Tibial nerve (tissue), 4 donors: ENCODE data around the gene PEX19. TPM values are rescaled to one million over a fixed set of nuclear protein-coding genes. Genes with fewer than 3 reads are reported as not detected.

Experiments
- DNase-seq, 2 donors: peaks; one replicate each; pipeline ENCODE4 v3.0.0-alpha.2; 2019; ENCODE audit warnings: low spot score in 2 of 2
- H3K27ac ChIP-seq, 4 donors: fragments of 200-600 bp; sonication (generic) in 3 of 4; one replicate each; pipeline ENCODE4 v1.5.1; 2017 to 2019; ENCODE audit warnings: mild to moderate bottlenecking in 1 of 4
- H3K27me3 ChIP-seq, 2 donors: fragments of 200-600 bp; sonication (generic) in 1 of 2; one replicate each; pipeline versions ENCODE4 v1.5.1 to v1.6.0; 2017 to 2019
- H3K36me3 ChIP-seq, 3 donors: fragments of 200-600 bp; sonication (generic); one replicate each; pipeline ENCODE4 v1.5.1; 2018 to 2019
- H3K4me1 ChIP-seq, 4 donors: fragments of 200-600 bp; sonication (generic) in 3 of 4; one replicate each; pipeline ENCODE4 v1.5.1; 2017 to 2019
- H3K4me3 ChIP-seq, 4 donors: fragments of 200-600 bp; sonication (generic) in 3 of 4; one replicate each; pipeline ENCODE4 v1.5.1; 2017 to 2019; ENCODE audit warnings: mild to moderate bottlenecking in 1 of 4, moderate library complexity in 1 of 4
- H3K9me3 ChIP-seq, 4 donors: fragments of 200-600 bp; sonication (generic) in 3 of 4; one replicate each; pipeline ENCODE4 v1.5.1; 2017 to 2019
- EP300 ChIP-seq, 2 donors: sonication (generic); formaldehyde crosslinking; IDR thresholded peaks; one replicate each; pipeline ENCODE4 v1.6.1; 2017; ENCODE audit warnings: antibody characterized with exemption in 2 of 2, mild to moderate bottlenecking in 1 of 2
- POLR2A ChIP-seq, 2 donors: fragments of 450-650 bp; IDR thresholded peaks; one replicate each; pipeline ENCODE4 v1.6.1; 2017; ENCODE audit warnings: antibody characterized with exemption in 2 of 2, mild to moderate bottlenecking in 2 of 2, moderate library complexity in 2 of 2
- WGBS, 2 donors: methylation state at CpG; one replicate each; pipeline ENCODE4 v1.1.5; 2018; 5-methylcytosine and 5-hydroxymethylcytosine counted together
- total RNA-seq, 4 donors: library from RNA; depleted of rRNA; stranded (reverse); fragments of >200 nt; gene quantifications; one replicate each; pipeline ENCODE4 v1.1.0, GENCODE V29; 2016
- TF ChIP-seq, protein P1 (sequence below), 5 experiments: fragments of 200-600 bp in 3 of 5; fragments of 450-650 bp in 2 of 5; sonication (generic) in 3 of 5; IDR thresholded peaks; one replicate each; pipeline ENCODE4 v1.5.1; 2016 to 2019; ENCODE audit warnings: antibody characterized with exemption in 5 of 5, mild to moderate bottlenecking in 3 of 5, moderate library complexity in 2 of 5

The PEX19 gene
- total RNA-seq, 4 donors from 2014 or later = 66.6 to 85.9 (median 71.6) TPM

DNA sequence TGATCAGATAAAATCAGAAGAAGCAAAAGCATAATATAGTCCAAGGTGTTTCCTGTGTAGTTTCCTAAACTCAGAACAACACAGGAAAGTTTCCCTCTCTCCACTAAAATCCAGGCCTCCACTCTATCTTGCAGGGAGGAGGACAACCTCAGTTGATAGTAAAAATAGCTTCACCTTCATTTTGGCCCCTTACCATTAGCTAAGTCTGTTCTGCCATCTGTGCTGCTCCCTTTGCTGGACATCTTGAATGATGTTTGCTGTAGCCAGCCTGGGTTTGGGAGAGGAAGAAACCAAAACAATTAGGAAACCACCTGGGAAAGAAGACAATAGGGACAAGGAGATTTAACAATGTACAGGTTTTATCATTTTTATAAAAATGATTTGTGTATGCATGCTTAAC lies 41.2 kb downstream of the PEX19 start:
- Histone ChIP-seq H3K27me3 (no peaks in the 10 kb centered on the region), H3K9me3 (no peaks in the 10 kb centered on the region), H3K4me1 (peaks cover 0 to 49% (median 0%) of the 10 kb centered on the region in 4 donors), H3K4me3 (no peak overlapping the region), H3K27ac (no peak overlapping the region), H3K36me3 (peaks cover 0 to 50% (median 10%) of the 10 kb centered on the region in 3 donors)
- TF ChIP-seq EP300 (IDR thresholded peaks at IDR 0.05) = no peak
- no peak for DNase-seq

DNA sequence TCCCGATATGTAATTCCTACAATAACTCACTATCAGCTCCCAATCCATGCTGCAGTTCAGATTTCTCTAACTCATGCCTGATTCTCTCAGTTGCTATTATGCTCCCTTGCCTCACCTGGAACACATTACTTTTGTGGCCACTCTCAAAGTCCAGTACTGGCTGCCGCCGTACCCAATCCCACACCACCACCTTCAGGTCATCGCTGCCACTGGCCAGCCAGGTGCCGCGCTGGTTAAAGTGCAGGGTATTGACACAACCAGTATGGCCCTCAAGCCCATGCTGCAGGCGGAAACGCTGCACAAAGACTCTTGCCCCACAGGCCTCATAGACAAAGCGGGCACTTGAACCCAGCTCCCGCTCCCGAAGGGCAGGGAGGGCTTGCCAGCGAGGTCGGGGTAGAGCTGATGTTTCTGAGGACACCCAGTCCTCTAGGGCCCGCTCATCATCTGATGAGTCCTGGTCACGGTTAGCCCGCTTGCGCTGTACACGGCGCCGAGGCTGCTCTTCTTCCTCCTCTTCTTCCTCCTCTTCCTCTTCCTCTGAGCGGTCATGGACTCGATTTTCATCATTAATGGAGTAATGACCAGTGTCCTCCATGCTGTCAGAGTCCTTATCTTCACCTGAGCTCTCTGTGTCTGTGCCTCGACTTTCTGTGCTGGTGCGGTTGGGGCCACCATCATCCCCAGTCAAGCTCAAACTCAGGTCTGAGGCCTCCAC lies 45.2 kb downstream of the PEX19 start:
- Histone ChIP-seq H3K36me3 (peaks cover 2 to 91% (median 19%) of the 10 kb centered on the region in 3 donors), H3K27ac (no peak overlapping the region), H3K9me3 (no peaks in the 10 kb centered on the region), H3K27me3 (no peaks in the 10 kb centered on the region), H3K4me1 (peaks cover 0 to 12% (median 0%) of the 10 kb centered on the region in 4 donors), H3K4me3 (no peak overlapping the region)
- no peak for DNase-seq
- WGBS, 2 donors = 94 to 96% methylated on average over 22 to 24 of the region's 24 CpGs
- TF ChIP-seq, protein P1, sequence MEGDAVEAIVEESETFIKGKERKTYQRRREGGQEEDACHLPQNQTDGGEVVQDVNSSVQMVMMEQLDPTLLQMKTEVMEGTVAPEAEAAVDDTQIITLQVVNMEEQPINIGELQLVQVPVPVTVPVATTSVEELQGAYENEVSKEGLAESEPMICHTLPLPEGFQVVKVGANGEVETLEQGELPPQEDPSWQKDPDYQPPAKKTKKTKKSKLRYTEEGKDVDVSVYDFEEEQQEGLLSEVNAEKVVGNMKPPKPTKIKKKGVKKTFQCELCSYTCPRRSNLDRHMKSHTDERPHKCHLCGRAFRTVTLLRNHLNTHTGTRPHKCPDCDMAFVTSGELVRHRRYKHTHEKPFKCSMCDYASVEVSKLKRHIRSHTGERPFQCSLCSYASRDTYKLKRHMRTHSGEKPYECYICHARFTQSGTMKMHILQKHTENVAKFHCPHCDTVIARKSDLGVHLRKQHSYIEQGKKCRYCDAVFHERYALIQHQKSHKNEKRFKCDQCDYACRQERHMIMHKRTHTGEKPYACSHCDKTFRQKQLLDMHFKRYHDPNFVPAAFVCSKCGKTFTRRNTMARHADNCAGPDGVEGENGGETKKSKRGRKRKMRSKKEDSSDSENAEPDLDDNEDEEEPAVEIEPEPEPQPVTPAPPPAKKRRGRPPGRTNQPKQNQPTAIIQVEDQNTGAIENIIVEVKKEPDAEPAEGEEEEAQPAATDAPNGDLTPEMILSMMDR (IDR thresholded peaks at IDR 0.05) = no peak

DNA sequence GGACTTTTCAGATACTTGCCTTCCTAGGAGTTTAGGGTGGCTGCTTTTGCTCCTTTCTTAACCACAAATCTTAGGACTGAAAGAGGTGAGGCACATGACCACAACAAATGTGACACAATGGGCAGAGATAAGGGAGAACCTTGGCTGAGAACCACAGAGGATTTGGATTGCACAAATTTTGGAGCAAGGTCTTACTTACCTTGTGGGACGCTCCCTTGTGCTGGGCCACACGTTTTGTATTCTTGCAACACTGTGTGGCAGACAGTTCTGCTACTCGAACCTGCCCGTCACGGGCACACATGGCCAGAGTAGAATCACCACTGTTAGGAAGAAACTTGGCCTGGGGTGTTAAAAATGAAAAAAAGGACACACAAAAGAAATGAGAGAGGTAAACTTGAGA lies 46.5 kb downstream of the PEX19 start:
- DNase-seq = no peak
- Histone ChIP-seq H3K4me3 (no peak overlapping the region), H3K27me3 (no peaks in the 10 kb centered on the region), H3K27ac (no peak overlapping the region), H3K9me3 (no peaks in the 10 kb centered on the region), H3K36me3 (peaks cover 2 to 93% (median 19%) of the 10 kb centered on the region in 3 donors), H3K4me1 (no peaks in the 10 kb centered on the region)
- WGBS, 2 donors = 91 to 94% methylated on average over 5 of the region's 5 CpGs
- TF ChIP-seq, protein P1 (IDR thresholded peaks at IDR 0.05) = no peak
- TF ChIP-seq EP300 (IDR thresholded peaks at IDR 0.05) (no peak), POLR2A (IDR thresholded peaks at IDR 0.05) (no peak)

DNA sequence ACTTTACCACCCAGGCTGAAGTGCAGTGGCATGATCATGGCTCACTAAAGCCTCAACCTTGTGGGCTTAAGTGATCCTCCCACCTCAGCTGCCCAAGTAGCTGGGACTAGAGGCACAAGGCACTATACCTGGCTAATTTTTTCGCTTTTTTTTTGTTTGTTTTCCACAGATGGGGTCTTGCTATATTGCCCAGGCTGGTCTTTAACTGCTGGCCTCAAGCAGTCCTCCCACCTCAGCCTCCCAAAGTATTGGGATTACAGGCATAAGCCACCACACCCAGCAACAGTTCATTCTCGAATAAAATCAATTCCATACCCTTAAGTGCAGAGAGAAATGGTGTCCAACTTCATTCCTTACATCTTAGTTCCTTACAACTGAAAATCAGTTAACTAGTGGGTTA lies 47.4 kb downstream of the PEX19 start:
- H3K27ac ChIP-seq = no peak overlapping the region
- H3K9me3 ChIP-seq = no peaks in the 10 kb centered on the region
- no peaks in the 10 kb centered on the region for H3K27me3 ChIP-seq
- no peaks in the 10 kb centered on the region for H3K4me1 ChIP-seq
- H3K4me3 ChIP-seq = no peak overlapping the region
- 91 to 100% methylated on average over 2 of the region's 2 CpGs for WGBS, 2 donors
- no peak for DNase-seq
- TF ChIP-seq, protein P1 (IDR thresholded peaks at IDR 0.05) = no peak
- no peak for TF ChIP-seq EP300 (IDR thresholded peaks at IDR 0.05)
- TF ChIP-seq POLR2A (IDR thresholded peaks at IDR 0.05) = no peak
- peaks cover 2 to 91% (median 19%) of the 10 kb centered on the region in 3 donors for H3K36me3 ChIP-seq

DNA sequence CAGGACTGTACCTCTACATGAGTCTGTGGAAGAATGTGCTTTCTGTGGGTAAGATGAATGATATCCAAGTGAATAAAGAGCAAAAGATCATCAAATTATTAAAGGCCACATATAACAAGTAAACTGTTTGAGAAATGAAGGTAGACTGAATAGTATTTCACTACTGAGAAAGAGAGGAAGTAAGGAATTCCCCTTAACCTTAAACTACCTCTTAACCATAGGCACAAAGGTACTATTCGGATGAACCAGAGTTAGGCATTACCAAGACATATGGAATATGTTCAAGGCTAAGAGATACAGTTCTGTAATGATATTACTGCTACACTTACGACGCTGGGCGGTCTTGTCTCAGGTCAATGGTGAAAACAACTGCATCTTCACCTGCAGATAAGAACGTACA lies 48.1 kb downstream of the PEX19 start:
- Histone ChIP-seq H3K4me3 (no peak overlapping the region), H3K36me3 (peaks cover 2 to 92% (median 19%) of the 10 kb centered on the region in 3 donors), H3K9me3 (no peaks in the 10 kb centered on the region), H3K27me3 (no peaks in the 10 kb centered on the region), H3K4me1 (no peaks in the 10 kb centered on the region), H3K27ac (no peak overlapping the region)
- DNase-seq = no peak
- 87 to 92% methylated on average over 5 of the region's 5 CpGs for WGBS, 2 donors
- TF ChIP-seq, protein P1 (IDR thresholded peaks at IDR 0.05) = no peak
- no peak for TF ChIP-seq POLR2A (IDR thresholded peaks at IDR 0.05)
- no peak for TF ChIP-seq EP300 (IDR thresholded peaks at IDR 0.05)
